Loucy (cell line): ENCODE results near the gene INSYN2B.

Source experiments
- CTCF ChIP-seq: fragments of 200-600 bp; sonication (generic); conservative IDR thresholded peaks from 2 replicates; pipeline ENCODE4 v1.5.1; 2014; ENCODE audit warnings: mild to moderate bottlenecking, antibody characterized with exemption, low read length
- EZH2phosphoT487 ChIP-seq: fragments of 200-600 bp; IDR thresholded peaks from 2 replicates; pipeline ENCODE4 v1.6.1; 2018; ENCODE audit warnings: antibody characterized with exemption, mild to moderate bottlenecking, moderate library complexity, borderline replicate concordance

- TF ChIP-seq CTCF (no peak), EZH2phosphoT487 (no peak)
Measured at GRCh38 chr5:169920474-169920873, 59.8 kb downstream of the INSYN2B start.
